ENCODE results near the gene ALOX15B.
"Not testable (repeated sequence)": the region's sequence is repeated elsewhere in the genome, so short reads cannot be mapped to it uniquely, and the experiment has no call there.

The ALOX15B gene

GRCh38 chr17:8013731-8014557 is 24.9 kb upstream of the ALOX15B start:
- DNase-seq (ENCODE audit: low read depth) = no peak

- no peak for DNase-seq (ENCODE audit: low read depth)
Measured at GRCh38 chr17:8014558-8014850, 24.4 kb upstream of the ALOX15B start.

- DNase-seq (ENCODE audit: low read depth) = no peak
Measured at GRCh38 chr17:8015236-8015956, 23.5 kb upstream of the ALOX15B start.

GRCh38 chr17:8015957-8016631 is 22.8 kb upstream of the ALOX15B start:
- no peak for DNase-seq (ENCODE audit: low read depth)

GRCh38 chr17:8016632-8017424 is 22.0 kb upstream of the ALOX15B start:
- DNase-seq (ENCODE audit: low read depth) = no peak

GRCh38 chr17:8018436-8018835 is 20.4 kb upstream of the ALOX15B start:
- no peak for DNase-seq (ENCODE audit: low read depth)

GRCh38 chr17:8019166-8019565 is 19.7 kb upstream of the ALOX15B start:
- no peak for DNase-seq (ENCODE audit: low read depth)

GRCh38 chr17:8019665-8020650 is 18.9 kb upstream of the ALOX15B start:
- no peak for DNase-seq (ENCODE audit: low read depth)

GRCh38 chr17:8020776-8021564 is 17.9 kb upstream of the ALOX15B start:
- DNase-seq (ENCODE audit: low read depth) = no peak

- DNase-seq (ENCODE audit: low read depth) = no peak
Measured at GRCh38 chr17:8021565-8022359, 17.1 kb upstream of the ALOX15B start.

- DNase-seq (ENCODE audit: low read depth) = no peak
Measured at GRCh38 chr17:8022360-8023003, 16.4 kb upstream of the ALOX15B start.

GRCh38 chr17:8024161-8024560 is 14.7 kb upstream of the ALOX15B start:
- DNase-seq (ENCODE audit: low read depth) = not testable (repeated sequence)

- no peak for DNase-seq (ENCODE audit: low read depth)
Measured at GRCh38 chr17:8025176-8025911, 13.5 kb upstream of the ALOX15B start.

GRCh38 chr17:8029121-8029520 is 9.7 kb upstream of the ALOX15B start:
- DNase-seq (ENCODE audit: low read depth) = no peak

GRCh38 chr17:8031261-8031661 is 7.6 kb upstream of the ALOX15B start:
- no peak for DNase-seq (ENCODE audit: low read depth)

GRCh38 chr17:8031950-8032349 is 6.9 kb upstream of the ALOX15B start:
- no peak for DNase-seq (ENCODE audit: low read depth)

- DNase-seq (ENCODE audit: low read depth) = no peak
Measured at GRCh38 chr17:8032442-8032841, 6.4 kb upstream of the ALOX15B start.

GRCh38 chr17:8039611-8040168 is 831 bp downstream of the ALOX15B start:
- no peak for DNase-seq (ENCODE audit: low read depth)
